NCI-H146 (cell line): ENCODE data around the gene CACNA1A.
"Not testable (repeated sequence)": the region's sequence is repeated elsewhere in the genome, so short reads cannot be mapped to it uniquely, and the experiment has no call there.

ENCODE experiments used
- DNase-seq: peaks from one replicate; lab custom pipeline; 2025; lab: John Stamatoyannopoulos, UW

The CACNA1A gene

DNA sequence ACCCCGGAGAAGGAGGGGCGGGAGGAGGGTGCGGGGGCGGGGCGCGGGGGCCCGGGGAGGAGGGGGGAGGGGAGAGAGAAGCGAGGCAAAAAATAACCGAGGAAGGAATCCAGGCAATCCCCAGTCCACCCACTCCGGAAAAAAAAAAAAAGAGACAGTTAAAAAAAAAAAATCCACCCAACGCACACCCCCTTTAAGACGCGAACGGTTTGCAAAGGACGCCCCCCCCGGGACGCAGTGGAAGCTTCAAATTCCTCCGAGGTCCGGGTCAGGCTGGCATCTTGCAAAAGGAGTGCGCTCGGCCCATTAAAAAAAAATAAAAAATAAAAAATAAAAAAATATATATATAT is at the start of gene CACNA1A:
Gene CACNA1A, minus strand, starts transcription at position 9 of the 350 bp plus-strand sequence. CDS start 255 bp downstream, outside the sequence.
- DNase-seq, result no peak

DNA sequence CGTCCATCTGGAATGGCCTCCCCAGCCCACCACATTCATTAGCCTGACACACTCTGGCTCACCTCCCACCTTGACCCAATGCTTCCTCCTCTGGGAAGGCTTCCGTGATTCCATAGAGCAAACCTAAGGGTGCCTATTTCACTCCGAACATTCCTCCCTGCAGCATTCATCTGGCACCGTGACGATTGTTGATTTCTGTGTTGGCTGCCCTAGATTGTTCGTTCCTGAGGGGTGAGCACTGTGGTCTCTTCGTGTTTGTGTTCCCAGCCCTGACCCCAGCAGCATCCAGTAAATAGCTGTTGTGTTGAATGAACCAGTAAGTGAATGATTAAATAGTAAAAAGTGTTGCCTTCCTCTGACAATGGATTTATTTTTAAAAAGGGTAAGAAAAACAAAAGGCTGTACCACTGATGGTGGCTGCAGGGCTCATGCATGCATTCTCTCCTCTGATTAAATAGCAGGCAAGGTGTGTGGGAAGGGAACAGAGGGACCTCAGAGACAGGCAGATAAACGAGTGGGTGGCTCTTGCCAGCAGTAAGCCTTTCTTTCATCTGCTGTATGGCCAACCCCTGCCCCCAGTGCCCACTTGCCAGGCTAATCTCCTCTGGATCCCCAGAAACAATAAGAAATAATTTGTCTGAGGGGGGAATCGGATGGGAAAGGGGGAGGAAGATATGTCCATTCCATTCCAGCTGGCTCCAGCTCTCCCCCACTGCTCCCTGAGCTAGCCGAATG is 48.4 kb upstream of the CACNA1A start:
- no peak for DNase-seq

DNA sequence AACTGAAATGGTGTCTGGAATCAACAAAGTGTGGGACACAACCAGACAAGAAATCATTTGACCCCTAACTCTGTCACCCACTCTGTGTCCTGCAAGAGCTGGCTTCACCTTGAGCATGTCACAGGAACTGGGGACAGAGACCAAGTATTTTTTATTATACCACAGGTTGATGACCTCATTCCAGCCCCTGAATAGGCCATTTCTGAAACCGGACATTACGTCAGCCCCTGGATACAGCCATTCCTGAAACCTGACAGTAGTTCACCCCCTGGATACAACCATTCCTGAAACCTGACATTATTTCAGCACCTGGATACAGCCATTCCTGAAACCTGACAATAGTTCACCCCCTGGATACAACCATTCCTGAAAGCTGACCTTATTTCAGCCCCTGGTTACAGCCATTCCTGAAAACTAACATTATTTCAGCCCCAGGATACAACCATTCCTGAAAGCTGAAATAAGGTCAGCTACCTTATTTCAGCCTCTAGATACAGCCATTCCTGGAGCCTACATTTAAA is 47.7 kb upstream of the CACNA1A start:
- DNase-seq, result no peak

DNA sequence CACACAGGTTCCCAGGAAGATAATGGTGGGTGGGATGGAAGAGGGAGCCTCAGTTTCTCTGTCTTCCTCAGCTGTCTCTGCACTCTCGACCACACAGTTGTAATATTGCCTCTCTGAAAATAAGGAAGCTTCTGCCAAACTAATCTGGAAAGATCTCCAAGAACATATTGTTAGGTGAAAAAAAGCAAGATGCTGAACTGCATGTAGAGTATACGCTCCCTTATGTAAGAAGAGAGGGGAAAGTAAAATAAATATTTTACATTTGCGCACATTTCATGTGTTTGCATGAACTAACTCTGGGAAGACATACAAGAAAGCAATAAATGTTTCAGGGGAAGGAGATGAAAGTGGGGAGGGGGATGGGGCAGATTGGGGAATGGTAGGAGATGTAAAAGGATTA is 41.9 kb upstream of the CACNA1A start:
- no peak for DNase-seq

DNA sequence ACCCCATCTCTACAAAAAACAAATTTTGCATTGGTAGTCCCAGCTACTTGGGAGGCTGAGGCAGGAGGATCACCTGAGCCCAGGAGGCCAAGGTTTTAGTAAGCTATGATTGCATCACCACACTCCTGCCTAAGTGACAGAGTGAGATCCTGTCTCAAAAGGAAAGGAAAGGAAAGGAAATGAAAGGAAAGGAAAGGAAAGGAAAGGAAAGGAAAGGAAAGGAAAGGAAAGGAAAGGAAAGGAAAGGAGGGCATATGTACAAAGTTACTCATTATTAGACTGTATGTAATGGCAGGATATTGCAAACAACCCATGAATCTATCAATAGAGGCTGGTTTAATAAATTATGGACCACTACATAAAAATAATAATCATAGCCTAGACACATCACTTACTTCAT is 40.8 kb upstream of the CACNA1A start:
- no peak for DNase-seq

DNA sequence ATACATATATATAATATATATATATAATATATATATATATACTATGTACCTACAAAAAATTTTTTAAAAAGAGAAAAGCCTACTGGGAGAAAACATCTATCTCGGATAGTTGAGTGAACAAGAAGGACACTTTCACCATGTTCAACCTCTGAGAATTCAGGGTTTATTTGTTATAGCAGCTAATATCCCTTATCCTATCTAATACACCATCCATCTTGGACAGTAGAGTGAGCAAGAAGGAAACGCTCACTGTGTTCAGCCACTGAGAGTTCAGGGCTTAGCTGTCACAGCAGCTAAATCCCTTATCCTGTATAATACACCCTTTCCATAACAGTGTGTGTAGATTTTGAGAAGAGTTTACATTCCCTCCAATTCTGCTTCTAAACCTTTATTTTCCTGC is 38.1 kb upstream of the CACNA1A start:
- DNase-seq, result no peak

DNA sequence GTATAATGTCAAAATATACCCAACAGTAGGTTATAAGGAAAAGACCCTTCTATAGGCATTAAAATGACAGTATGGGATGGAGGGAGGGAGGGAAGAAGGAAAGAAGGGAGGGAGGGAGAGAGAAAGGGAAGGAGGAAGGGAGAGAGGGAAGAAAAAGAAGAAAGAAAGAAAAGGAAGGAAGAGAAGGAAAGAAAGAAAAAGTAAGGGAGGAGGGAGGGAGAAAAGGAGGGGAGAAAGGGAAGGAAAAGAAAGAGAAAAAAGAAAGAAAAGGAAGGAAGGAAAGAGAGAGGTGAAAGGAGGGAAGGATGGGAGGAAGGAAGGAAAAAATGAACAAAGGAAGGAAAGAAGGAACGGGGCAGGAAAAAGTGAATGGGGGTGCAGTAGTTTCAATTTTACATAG is 35.3 kb upstream of the CACNA1A start:
- DNase-seq, result no peak

DNA sequence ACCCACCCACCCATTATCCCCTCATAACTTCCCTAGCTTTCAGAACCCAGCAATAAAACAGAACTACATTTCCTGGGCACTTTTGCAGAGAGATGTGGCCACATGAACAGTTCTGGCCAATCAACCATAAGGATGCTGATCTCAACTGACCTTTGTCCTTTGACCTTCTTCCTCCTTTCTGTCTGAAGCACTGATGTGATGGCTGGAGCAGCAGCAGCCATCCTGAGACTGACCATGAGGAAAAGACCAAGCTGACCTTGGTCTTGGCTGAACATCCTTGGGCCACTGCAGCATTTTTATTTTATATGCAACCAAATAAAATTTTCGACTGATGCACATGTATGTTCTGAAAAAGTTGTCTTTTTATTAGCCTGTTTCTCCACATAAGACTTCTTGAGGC is 33.1 kb upstream of the CACNA1A start:
- no peak for DNase-seq

DNA sequence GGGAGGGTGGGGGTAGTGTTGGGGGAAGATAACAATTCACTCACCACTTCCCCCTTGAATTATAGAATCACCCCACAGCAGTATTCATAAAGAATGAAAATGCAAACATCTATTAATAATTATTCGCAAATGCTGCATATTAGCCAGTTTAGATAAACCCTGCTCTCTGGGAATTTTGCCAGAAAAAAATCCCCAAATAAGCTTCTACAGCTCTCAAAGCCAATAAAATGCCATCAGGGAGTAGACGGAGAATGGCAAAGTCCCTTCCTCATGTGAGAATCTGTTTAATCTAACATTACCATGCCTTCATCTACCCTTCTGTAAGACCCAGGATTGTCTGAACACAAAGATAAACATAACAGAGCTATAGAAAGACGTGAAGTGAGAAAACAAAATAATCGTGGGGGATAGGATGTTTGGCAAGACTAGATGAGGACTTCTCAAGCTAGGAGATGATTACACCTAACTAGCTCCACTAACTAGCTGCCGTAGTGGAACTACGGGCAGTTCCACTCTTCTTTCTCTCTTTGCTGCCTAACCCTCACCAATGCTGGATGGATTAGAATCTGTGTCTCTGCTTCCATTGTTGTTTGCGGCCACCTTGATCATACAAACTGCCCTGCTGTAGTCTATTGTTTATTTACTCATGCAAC is 32.4 kb upstream of the CACNA1A start:
- DNase-seq, result peak; percentile 43

DNA sequence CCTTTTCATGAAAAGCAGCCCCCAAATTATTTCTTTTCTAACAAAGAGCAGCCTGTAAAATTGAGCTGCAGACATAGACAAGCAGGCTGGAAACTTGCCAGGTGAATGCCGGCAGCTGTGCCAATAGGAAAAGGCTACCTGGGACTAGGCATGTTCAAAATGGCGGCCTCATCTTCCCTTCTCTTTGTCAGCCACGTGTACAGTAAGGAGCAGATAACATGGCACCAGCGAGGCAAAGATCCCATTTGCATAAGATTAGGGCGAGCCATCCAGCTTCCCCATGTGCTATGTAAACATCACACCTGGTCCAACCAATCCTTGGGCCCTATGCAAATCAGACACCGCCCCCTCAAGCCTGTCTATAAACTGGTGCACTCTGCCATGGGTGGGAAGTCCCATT is 31.2 kb upstream of the CACNA1A start:
- peak; percentile 100 for DNase-seq

DNA sequence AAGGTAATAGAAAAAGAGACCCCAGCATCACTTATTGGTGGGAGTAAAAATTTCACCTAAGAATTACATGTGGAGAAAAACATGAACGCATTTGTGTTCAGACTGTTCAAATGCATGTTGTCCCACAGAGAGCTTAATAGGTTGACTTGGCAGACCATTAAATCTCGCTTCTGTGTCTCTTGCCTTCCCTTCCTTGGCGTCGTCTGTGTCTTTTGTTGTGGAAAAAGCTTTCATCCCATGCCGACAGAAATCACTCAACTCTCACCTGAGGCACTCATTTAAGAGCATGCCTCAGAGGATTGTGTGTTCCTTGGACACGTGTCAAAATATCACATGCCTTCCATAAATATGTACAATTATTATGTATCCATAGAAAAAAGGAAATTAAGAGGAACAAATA is 24.4 kb upstream of the CACNA1A start:
- no peak for DNase-seq

DNA sequence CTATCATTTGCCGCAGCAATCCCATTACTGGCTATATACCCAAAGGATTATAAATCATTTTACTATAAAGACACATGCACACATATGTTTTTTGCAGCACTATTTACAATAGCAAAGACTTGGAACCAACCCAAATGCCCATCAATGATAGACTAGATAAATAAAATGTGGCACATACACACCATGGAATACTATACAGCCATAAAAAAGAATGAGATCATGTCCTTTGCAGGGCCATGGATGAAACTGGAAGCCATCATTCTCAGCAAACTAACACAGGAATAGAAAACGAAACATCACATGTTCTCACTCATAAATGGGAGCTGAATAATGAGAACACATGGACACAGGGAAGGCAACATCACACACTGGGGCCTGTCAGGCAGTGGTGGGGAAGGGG is 23.4 kb upstream of the CACNA1A start:
- not testable (repeated sequence) for DNase-seq

DNA sequence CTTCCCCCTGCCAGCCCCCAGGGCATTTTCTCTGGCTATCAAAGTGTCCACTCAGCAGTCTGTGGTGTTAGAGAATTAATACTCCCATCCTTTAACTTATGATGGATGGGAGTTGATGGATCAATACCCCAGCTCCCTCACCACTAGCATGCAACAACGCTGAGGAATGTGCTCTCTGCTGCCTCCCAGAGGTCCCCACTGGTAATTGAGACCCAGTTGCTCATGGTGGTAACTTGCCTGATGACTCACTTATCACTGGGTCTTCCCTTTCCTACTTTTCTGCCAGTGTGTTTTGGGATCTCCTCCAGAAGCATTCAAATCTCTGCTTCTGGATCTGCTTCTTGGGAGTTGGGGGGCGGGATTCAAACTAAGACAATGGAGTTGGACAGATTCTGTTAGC is 20.3 kb upstream of the CACNA1A start:
- peak; percentile 36 for DNase-seq

DNA sequence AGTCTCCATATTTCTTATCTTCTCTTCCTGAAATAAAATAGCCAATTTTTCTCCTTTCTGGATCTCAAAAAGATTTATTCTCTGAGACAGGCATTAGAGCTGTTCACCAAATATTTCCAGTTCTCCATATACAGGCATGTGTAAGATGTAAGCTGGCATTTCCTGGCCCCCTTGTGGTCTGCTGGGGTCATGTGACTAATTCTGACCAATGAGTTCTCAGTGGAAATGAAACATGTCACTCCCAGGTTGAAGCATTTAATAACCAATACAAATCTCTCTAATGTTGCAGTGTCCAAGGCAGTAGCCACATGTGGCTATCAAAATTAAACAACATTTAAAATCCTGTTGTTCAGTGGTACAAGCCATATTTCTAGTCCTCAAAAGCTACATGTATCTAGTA is 14.8 kb upstream of the CACNA1A start:
- no peak for DNase-seq

DNA sequence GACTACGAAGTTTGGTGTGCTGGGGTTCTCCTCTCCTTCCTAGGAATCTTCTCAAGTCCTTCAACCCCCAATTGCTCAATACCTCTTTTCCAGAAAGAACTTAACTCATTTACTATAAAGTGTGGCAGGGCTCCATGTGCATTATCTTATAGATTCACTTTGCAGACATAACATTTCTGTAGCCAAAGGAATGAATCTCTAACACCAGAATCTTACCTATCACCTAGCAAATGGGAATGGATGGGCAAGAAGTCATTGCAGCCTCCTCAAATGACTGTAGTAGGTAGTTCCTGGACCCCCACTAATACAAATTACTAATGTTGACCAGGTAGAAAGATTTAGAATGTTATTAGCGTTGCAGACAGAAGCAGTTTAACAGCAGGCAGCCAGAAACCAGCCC is 5.7 kb upstream of the CACNA1A start:
- DNase-seq, result no peak

DNA sequence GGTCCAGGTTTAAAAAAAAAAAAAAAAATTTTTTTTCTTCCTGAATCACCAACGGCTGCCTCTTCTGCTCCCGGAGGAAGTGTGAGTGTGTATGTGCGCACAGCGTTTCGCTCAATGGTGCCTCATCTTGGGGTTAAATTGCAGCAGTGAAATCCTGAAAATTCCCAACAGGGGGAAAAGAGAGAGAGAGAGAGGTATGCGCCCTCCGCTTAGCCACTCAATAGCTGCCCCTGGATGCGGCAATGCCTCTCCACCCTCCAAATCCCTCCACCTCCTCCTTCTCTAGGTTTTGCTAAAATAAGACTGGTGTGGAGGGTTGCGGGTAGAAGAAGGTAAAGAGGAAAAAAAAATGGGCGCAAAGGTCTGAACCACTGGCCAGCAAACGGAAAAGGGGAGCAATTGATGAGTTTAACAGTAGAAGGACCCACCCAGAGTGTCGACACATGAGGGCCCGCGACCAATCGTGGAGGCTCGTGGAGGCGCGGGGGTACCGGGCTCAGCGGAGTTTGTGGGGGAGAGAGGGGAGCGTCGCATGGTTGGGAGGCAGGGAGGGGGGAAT is 853 bp upstream of the CACNA1A start:
- no peak for DNase-seq

DNA sequence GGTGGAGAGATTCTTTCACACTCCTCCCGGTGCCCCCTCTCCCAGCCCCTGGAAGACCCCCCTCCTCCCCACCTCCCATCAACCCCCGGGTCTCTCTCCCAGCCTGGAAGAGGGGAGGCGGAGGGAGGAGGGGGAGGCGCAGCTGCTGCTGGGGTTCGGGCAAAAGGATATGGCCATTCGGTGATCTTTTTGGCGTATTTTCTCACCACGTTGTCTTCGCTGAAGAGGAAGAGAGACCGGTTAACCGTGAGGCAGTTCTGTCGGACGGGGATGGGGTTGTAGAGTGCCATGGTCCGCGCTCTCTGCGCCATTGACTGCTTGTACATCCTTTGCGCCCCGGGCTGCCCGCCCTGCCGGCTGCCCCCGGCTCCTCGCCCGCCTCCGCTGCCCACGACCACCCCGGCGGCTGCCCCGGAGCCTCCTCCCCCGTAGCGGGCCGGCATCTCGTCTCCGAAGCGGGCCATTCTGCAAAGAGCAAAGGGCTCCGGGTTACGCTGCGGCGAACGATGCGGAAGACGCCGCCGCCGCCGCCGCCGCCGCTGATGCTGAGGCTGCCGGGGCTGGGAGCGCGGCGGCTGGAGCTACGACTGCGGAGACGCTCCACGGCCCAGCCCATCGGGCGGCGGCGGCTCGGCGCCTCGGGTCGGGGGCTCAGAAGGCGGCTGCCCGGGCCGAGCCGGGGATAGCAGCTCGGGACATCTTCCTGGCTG is 363 bp downstream of the CACNA1A start:
- DNase-seq, result no peak

DNA sequence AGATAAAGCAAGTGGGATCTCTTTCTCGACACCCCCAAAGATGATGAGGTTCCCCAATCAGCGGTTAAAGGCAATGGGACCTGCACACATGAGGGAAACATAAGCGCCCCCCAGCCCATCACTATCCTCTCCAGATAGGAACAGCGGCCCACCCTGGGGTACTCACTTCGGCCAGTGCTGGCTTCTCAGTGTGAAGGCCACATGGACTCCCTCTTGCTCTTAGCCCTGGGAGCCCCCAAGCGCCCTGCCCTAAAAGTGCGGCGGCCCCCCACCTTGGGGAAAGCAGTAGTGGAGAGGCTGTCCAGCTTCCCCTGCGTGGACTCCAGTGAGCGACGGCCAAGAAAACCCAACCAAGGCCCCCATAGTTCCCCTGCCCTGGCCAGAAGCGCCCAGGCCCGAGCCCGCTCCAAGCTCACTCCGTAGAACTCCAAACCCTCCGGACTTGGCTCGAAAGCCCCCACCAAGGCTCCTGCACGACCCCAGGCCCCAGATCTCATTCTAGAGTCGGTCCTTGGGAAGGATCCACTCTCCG is 1.0 kb downstream of the CACNA1A start:
- DNase-seq, result no peak

DNA sequence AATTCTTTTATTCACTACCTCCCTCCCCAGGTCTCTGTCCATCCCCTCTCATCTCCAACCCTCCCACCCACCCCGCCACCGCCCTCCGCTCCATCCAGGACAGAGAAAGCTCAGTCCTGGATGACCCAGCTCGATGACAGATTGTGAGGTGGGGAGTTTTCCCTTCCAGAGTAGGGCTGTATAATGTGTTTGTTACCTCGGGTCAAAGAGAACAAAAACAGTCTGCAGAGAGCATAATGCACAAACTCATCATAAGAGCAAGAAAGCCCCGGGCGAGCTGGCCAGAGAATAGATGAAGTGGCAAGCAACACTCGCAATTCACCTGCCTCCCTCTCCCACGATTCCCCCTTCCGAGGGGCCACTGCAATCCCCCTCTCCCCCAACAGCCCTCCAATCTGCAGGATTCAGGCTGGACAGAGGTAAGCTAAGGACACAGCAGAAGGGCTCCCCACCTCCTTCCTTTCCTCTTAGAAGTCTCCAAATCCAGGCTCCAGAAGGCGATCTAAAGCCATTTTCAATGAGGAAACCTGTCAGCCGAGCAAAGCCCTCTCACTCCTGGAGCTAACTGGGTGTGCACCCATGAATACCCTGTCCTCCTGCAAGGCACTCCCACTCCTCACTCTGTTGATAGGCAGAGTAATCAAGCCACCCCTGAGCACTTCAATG is 2.6 kb downstream of the CACNA1A start:
- no peak for DNase-seq

DNA sequence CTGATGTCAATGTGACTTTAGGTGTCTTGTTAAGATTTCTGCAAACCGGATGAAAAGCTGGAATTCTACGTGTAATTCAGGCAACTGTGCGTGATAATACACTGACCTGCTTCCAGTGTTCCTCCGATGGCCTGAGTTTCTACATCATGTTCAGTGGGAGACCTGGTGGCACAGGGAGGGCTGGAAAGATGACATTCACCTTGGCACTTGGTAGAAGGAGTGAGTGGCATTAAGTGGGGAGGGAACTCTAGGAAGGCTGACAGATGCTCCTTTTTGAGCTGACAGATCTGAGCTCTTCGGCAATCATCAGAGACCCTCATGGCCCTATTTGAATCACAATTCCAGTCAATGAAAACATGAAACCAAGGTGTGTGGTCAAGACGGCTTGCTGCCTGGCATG is 4.0 kb downstream of the CACNA1A start:
- no peak for DNase-seq

DNA sequence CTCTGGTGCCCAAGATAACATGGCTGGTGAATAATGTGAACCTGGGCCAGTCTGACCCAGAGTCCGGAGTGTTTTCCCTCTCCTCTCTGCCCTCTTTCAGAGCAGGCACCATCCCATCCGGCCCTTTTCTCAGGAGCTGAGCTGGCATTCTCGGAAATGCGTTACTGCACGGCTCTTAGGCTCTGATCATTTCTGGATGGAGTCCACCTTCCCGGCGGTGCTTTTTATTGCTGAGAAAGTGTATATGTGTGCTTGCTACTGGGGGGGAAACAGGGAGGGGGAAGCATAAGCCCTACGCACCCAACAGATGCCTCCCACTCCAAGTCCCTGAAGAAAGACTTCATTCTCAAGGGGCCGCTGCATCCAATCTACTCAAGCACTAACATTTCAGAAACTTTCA is 6.6 kb downstream of the CACNA1A start:
- DNase-seq, result no peak
